GM23248 (cell line): ENCODE data around the gene SUGCT.

ENCODE experiments used
- EZH2 ChIP-seq: fragments of 200-600 bp; sonication (generic); IDR thresholded peaks from 2 replicates; pipeline ENCODE4 v1.6.1; 2018; ENCODE audit warnings: antibody characterized with exemption, mild to moderate bottlenecking; ENCODE audit not compliant: insufficient read depth, poor library complexity, severe bottlenecking
- EZH2phosphoT487 ChIP-seq: fragments of 200-600 bp; sonication (generic); IDR thresholded peaks from 2 replicates; pipeline ENCODE4 v1.6.1; 2018; ENCODE audit warnings: antibody characterized with exemption, moderate library complexity, mild to moderate bottlenecking, low read depth; ENCODE audit not compliant: insufficient read depth

- TF ChIP-seq EZH2 (no peak), EZH2phosphoT487 (no peak)
These were observed 765.1 kb downstream of the SUGCT start for GRCh38 chr7:40899636-40900507.
